ENCODE data around the gene NBPF3.
"Not testable (repeated sequence)": the region's sequence is repeated elsewhere in the genome, so short reads cannot be mapped to it uniquely, and the experiment has no call there.

The NBPF3 gene

DNA sequence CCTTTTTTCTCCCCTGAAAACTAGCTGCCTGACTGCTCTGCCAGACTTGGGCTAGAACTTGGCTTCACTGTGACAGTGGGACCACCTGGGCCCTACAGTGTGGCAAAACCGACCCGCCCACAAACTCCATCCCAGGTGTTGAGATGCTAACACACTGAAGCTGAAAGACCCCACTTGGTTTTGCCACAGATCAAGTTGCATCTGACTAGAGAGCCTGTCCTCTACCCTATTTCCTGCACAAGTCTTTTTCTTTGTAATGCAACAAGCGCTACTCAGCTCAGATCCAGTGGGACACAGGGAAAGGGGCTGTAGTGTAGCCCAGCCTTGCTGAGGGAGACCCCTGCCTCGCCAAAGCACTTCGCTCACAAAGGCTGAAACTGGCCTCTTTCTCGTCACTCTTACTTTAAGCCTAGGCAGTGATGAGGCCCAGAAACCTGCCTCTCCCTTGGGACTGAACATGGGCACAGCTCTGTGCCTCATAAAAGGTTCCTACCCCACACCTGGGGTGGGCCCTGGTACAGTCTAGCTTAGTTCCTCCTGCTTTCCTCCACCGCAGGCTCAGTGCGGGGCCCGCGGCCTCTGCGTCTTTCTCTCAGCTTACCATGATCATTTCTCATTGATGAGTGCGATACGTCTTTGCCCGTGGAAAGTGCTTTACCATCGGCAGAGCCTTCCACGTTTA is 79.0 kb downstream of the NBPF3 start:
- no peak for DNase-seq (ENCODE audit: low read depth in 2 of 2)

DNA sequence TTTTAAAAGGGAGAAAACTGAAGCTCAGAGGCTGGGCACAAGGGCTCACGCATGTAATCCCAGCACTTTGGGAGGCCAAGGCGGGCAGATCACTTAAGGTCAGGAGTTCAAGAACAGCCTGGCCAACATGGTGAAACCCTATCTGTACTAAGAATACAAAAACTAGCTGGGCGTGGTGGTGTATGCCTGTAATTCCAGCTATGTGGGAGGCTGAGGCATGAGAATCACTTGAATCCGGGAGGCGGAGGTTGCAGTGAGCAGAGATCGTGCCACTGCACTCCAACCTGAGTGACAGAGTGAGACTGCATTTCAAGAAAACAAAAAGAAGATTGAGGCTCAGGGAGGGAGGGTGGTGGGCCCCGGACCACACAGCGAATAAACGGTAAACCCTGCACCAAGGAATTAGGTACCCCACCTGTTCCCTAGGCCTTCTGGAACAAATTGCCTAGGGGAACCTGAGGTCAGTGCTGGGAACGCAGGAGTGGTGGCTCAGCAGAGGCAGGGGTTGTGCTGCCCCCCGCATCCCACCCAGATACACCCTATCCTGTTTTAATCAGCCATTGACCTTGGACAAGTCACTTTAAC is 79.6 kb downstream of the NBPF3 start:
- DNase-seq (ENCODE audit: low read depth in 2 of 2), result not testable (repeated sequence)

DNA sequence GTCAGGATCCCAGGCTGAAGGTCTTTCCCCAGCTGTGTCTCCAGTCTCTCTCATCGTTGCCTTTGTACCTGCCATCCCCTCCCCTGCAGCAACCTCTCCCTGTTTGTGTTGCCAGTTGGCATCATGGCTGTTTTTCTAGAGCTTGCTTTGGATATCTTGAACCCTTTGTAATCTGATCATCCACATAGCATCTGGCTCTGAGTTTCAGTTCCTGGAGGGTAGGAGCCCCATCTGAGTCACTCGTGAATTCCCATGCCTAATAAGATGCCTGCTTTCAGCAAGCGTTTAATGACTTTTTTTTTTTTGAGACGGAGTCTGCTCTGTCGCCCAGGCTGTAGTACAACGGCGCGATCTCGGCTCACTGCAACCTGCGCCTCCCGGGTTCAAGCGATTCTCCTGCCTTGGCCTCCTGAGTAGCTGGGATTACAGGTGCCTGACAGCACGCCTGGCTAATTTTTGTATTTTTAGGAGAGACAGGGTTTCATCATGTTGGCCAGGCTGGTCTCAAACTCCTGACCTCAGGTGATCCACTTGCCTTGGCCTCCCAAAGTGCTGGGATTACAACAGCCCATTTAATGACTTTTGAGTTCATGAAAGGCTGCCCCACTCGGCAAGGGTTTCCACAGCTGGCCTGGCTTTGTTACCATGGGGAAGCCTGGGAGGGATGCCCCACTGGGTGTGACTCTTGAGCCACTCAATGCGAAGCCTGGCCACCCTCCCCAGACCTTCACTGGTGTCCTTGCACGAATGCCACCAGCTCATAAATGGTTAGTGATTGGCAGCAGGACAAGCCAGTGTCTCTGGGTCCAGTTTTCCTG is 81.2 kb downstream of the NBPF3 start:
- no peak for DNase-seq (ENCODE audit: low read depth in 2 of 2)

DNA sequence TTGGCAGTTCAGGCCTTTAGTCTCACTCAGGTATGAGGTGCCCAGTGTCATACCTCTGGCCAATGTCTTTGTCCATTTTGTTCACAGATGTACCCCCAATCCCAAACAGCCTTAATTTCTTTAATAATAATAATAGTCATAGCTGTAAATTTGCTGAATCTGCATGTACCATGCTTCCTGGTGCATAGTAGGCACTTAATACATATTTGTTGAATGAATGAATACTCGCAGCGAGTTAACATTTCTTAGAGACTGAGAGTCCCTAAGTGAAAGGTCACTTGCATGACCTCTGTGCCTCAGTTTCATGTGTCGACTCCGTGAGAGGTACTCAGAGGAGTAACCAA is 81.8 kb downstream of the NBPF3 start:
- no peak for DNase-seq (ENCODE audit: low read depth in 2 of 2)

DNA sequence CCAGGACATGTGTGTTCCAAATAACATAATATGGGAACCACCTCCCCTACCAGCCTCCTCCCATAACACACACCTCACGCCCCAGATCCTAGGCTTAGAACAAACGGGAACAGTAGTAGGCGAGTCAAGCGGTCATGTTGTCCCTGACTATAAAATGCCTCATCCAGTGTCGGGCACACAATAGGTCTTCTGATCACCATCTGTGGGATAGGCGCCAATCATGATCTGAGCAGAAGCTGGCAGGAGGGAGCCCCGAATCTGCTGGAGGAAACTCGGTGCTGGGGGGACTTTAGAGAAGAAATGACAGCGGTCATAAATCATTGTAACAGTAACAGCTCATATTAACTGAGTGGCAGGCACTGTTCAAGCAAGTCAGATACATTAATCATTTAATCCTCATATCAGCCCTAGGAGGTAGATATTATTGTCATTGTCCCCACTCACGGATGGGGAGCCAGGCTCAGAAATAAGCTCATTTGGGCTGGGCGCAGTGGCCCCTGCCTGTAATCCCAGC is 82.6 kb downstream of the NBPF3 start:
- DNase-seq (ENCODE audit: low read depth in 2 of 2), result no peak

DNA sequence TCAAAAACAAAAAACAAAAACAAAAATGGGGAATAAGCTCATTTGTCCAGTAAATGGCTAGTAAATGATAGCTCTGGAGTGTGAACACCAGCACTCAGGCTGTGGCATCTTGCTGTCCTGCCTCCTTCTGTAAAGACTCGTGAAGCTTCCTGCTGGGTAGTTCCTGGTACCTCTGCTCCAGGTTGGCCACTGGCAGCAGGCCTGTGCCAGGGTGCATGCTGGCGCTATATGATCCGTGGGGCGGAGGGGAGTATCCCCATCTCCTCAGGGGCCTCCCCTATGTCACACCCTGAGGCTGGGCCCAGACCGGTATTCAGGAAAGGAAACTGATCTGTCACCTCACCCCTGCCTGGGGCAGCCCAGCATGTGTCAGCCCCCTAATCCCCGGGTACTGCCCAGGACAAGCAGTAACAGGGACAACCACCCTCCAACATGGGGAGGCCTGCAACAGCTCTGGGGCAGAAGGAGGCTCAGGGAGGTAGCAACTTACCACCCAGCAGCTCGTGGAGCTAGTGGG is 83.4 kb downstream of the NBPF3 start:
- DNase-seq (ENCODE audit: low read depth in 2 of 2), result no peak

DNA sequence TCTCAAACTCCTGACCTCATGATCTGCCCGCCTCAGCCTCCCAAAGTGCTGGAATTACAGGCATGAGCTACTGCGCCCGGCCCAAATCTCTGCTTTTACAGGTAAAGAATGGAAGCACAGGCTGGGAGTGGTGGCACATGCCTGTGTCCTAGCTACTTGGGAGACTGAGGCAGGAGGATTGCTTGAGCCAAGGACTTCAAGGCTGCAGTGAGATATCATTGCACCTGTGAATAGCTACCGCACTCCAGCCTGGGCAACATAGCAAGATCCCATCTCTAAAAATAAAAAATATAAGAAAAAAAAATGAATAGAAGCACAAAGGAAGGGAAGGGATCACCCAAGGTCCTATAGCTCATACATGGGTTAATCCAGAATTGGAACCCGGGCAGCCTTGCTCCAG is 84.3 kb downstream of the NBPF3 start:
- no peak for DNase-seq (ENCODE audit: low read depth in 2 of 2)

DNA sequence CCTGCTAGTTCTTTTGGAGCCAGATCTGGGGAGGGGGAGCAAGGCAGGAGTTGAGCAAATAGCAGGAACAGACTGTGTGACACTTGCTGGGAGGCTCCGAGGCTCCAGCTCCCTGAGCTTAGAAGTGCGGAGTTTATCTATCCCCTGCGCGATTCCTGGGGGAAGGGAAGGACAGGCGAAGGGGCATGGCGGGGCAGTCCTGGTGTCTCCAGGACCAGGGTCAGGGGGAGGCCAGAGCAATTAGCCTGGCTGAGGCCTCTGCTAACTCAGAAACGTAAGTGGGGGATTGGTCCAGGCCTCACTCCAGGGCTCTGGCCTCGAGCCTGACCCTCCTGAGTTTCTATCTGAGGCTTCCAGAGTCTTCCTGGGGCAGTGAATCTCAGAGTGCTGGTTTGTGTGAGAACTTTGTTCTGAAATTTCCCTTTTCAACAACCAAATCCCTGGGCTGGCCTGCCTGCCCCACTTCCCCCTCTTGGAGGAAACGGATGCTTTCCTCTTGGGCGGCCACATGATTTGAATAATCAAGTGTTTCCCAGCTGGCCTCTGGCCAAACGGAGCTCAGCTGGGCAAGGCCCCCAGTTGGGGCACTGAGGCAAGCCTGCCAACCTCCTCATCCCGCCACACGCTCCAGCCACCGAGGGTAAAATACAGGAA is 84.9 kb downstream of the NBPF3 start:
- no peak for DNase-seq (ENCODE audit: low read depth in 2 of 2)

DNA sequence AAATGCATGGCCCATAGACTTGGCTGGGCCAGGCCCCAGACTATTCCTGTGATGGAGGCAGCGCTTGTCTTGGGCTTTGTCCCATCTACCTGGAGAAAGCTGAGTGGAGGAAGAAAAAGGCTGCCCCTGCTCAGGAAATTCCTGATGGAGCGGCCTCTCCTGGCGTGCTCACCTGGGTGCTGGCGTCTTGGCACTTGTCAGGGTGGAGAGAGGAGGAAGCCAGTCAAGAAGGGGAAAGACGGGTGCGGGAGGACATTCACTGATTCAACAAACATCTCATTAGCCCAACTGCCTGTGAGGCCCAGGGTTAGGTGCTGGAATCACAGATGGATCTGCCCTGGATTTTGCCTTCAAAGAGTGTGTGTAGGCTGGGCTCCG is 85.4 kb downstream of the NBPF3 start:
- no peak for DNase-seq (ENCODE audit: low read depth in 2 of 2)

DNA sequence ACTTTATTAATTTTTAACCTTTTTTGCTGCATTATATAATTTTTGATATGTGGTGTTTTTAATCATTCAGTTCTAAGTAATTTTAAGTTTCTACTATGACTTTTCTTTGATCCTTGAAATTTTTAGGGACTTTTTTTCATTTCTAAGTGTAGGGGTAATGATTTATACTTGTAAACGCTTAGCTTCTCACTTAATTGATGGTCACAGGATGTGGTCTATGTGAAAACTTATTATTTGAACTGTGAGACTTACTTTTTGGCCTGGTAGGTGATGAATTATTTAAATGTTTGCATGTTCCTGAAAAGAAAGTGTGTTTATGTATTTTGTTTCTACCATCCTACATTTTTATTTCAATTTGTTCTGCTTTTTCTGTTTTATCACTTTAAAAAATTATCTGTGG is 86.5 kb downstream of the NBPF3 start:
- no peak for DNase-seq (ENCODE audit: low read depth in 2 of 2)

DNA sequence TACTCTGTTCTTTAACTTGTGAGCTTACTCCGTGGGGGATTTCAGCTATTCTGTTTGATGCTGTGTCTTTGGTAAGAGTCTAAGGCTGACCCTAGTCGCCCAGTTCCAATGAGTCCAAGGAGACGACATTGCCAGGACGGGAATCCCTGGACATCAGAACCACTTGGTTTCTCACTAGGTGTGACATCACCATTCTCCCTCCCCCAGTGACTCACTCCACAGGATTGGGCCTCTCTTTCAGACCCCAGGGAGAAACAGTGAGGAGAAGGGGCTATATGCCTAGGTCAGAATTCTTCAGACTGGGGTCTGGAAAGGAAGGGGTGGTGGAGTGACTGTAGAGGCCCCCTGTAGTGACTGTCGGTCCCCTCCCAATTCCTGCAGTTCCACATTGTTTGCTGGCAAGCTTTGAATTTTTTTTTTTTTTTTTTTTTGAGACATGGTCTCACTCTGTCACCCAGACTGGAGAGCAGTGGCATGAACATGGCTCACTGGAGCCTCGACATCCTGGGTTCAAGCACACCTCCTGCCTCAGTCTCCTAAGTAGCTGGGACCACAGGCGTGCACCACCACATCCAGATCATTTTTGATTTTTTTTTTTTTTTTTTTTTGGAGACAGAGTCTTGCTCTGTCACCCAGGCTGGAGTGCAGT is 90.6 kb downstream of the NBPF3 start:
- no peak for DNase-seq (ENCODE audit: low read depth in 2 of 2)

DNA sequence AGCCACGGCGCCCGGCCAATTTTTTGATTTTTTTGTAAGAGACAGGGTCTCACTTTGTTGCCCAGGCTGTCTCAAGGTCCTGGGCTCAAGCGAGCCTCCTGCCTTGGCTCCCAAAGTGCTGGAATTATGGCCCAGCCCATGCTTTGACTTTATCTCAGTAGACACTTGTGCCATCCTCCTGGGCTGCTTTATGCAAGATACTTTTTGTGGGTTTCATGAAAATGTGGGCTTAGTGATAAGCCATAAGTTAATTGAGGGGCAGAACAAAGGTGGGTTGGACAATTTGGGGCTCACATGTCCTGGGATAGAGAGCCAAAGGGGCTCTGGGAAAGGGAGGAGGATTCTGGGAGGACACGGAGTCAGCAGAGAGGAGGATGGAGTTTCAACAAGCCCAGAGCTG is 91.3 kb downstream of the NBPF3 start:
- no peak for DNase-seq (ENCODE audit: low read depth in 2 of 2)

DNA sequence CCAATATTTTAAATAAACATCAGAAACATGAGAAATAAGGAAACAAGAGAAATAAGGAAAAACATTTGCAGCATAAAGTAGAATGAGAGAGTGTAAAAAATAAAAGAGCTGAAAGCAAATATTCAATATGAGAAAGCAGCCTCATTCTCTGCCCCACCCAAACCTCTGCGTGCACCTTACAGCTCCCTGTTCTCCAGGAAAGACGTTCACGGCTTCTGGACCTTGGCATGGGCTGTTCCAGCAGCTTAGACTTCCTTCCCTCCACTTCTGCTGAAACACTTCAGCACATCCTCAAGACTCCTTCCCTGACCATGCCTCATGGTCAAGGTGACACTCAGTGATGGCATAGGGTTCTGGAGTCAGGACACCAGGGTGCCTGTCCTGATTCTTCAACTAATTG is 92.6 kb downstream of the NBPF3 start:
- no peak for DNase-seq (ENCODE audit: low read depth in 2 of 2)

DNA sequence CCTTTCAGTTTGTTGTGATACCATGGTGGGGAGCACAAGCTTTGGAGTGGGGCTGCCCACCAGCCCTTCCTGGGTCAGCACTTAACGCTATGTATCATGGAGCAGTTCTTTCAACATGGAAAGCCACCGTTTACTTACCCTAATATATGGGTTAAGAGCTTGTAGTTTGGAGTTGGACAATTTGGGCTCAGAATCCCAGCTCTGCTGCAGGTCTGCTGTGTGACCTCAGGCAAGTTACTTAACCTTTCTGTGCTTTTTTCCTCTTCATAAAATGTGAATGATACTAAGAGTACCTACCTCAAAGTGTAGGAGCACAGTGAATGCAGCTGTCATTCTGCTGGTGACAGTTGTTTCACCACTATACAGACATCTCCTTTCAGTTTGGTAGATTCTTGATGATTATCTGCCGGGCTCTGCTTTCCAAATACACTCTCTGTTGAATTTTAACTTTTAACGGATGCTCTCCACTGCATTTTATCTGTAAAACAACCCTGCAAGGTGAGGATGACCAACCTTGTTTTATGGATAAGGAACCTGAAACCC is 93.1 kb downstream of the NBPF3 start:
- DNase-seq (ENCODE audit: low read depth in 2 of 2), result no peak

DNA sequence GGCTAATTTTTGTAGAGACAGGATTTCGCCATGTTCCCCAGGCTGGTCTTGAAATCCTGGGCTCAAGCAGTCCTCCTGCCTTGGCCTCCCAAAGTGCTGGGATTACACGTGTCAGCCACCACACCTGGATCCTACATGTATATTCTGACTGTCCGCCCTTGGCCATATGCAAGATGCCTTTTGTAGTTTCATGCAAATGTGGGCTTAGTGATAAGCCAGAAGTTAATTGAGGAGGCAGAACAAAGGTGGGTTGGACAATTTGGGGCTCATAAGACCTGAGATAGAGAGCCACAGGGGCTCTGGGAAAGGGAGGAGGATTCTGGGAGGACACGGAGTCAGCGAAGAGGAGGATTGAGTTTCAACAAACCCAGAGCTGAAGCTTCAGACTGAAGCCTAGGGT is 94.2 kb downstream of the NBPF3 start:
- no peak for DNase-seq (ENCODE audit: low read depth in 2 of 2)
